ENCODE data around the gene C5orf46. TPM values are rescaled to one million over a fixed set of nuclear protein-coding genes. Genes with fewer than 3 reads are reported as not detected.
"Not testable (repeated sequence)": the region's sequence is repeated elsewhere in the genome, so short reads cannot be mapped to it uniquely, and the experiment has no call there.

Gene C5orf46
- total and polyA plus RNA-seq, 2 donors: 1.3 TPM; not detected in 1

GRCh38 chr5:147879784-147880183 lies 26.6 kb downstream of the C5orf46 start:
- WGBS: 94% methylated on average over 3 of the region's 3 CpGs
- no peak overlapping the region for H3K27ac ChIP-seq (ENCODE audit: low read depth)
- no peak for DNase-seq (ENCODE audit: extremely low spot score)
- no peaks in the 10 kb centered on the region for H3K36me3 ChIP-seq (ENCODE audit: insufficient read depth)
- H3K4me3 ChIP-seq (ENCODE audit: low read depth, low read length): no peak overlapping the region
- H3K4me1 ChIP-seq (ENCODE audit: insufficient read depth): no peaks in the 10 kb centered on the region

GRCh38 chr5:147878066-147878759 lies 28.1 kb downstream of the C5orf46 start, which contains the start of gene SCGB3A2:
Gene SCGB3A2 (plus strand): TSS chr5:147878711. CDS start chr5:147878804, 93 bp downstream.
- H3K4me3 ChIP-seq (ENCODE audit: low read depth, low read length): no peak within 1 kb of the TSS
- no peak within 1 kb of the TSS for H3K27ac ChIP-seq (ENCODE audit: low read depth)
- H3K4me1 ChIP-seq (ENCODE audit: insufficient read depth): no peaks in the 10 kb centered on the region
- no peaks in the 10 kb centered on the region for H3K36me3 ChIP-seq (ENCODE audit: insufficient read depth)
- DNase-seq (ENCODE audit: extremely low spot score): no peak
- 66% methylated on average over 2 of the region's 2 CpGs for WGBS

GRCh38 chr5:147876626-147877025 lies 29.7 kb downstream of the C5orf46 start:
- H3K27ac ChIP-seq (ENCODE audit: low read depth): no peak overlapping the region
- no peak for DNase-seq (ENCODE audit: extremely low spot score)
- H3K4me1 ChIP-seq (ENCODE audit: insufficient read depth): no peaks in the 10 kb centered on the region
- 63% methylated on average over 2 of the region's 2 CpGs for WGBS
- H3K4me3 ChIP-seq (ENCODE audit: low read depth, low read length): no peak overlapping the region
- no peaks in the 10 kb centered on the region for H3K36me3 ChIP-seq (ENCODE audit: insufficient read depth)

DNA sequence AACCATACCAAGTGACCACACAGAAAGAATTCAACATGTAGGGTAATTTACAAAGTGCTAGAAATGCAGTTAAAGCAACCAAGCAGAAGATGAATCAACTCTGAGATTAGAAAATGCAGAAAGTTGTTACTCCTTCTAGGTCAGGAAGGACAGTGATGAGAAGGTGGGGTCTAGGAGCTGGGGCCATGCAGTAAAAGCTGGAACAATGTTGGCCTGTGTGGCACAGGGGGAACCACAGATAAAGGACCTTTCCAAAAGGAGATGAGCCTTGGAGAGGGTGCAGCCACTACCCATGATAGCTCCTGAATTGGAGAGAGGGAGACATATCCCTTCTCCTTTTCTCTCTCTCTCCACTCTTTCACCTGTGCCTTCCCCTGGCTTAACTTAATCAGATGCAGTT lies 30.2 kb downstream of the C5orf46 start:
- Histone ChIP-seq H3K36me3 (ENCODE audit: insufficient read depth) (no peaks in the 10 kb centered on the region), H3K27ac (ENCODE audit: low read depth) (no peak overlapping the region), H3K4me1 (ENCODE audit: insufficient read depth) (no peaks in the 10 kb centered on the region), H3K4me3 (ENCODE audit: low read depth, low read length) (no peak overlapping the region)
- DNase-seq (ENCODE audit: extremely low spot score): no peak

DNA sequence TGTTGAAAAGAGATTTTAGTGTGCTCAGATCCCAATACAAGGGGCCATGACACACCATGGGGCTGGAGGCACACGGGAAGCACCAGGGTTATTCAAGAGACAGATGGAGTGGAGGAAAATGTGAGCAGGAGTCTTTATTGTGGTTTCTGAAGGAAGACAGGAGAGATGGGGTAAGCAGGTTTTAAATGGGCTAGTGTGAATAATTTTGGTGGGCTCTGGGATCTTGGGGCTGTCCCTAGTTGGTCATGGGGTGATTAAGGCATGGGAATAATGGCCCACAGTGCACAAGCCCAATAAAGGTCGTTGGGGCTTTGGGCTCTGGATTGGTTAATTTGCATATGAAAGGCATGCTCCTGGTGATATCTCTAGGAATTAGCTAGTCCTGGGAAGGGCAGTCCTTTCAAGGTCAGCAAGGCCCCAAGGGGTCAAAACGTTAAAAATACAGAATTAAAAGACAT lies 31.4 kb downstream of the C5orf46 start:
- H3K4me3 ChIP-seq (ENCODE audit: low read depth, low read length): no peak overlapping the region
- DNase-seq (ENCODE audit: extremely low spot score): no peak
- 39% methylated on average over 3 of the region's 3 CpGs for WGBS

DNA sequence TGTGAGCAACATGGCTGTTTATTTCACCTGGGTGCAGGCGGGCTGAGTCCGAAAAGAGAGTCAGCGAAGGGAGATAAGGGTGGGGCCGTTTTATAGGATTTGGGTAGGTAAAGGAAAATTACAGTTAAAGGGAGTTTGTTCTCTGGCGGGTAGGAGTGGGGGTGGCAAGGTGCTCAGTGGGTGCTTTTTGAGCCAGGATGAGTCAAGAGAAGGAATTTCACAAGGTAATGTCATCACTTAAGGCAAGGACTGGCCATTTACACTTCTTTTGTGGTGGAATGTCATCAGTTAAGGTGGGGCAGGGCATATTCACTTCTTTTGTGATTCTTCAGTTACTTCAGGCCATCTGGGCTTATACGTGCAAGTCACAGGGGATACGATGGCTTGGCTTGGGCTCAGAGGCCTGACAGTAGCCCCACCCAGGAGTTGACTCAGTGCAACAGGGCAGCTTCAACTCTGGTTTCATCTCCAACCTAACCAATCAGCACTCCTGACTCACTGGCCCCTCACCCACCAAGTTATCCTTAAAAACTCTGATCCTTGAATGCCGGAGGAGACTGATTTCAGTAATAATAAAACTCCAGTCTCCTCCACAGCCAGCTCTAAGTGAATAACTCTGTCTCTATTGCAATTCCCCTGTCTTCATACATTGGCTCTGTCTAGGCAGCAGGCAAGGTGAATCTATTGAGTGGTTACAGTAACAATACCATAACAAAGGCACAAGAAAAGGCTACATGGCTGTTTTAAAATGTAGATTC lies 32.0 kb downstream of the C5orf46 start:
- H3K4me1 ChIP-seq (ENCODE audit: insufficient read depth); H3K36me3 ChIP-seq (ENCODE audit: insufficient read depth); H3K27ac ChIP-seq (ENCODE audit: low read depth); DNase-seq (ENCODE audit: extremely low spot score); H3K4me3 ChIP-seq (ENCODE audit: low read depth, low read length): not testable (repeated sequence)
- 65% methylated on average over 5 of the region's 8 CpGs for WGBS

More for the DNA sequence above, 31.4 kb downstream of the C5orf46 start:
- no peak overlapping the region for H3K27ac ChIP-seq (ENCODE audit: low read depth)
- H3K4me1 ChIP-seq (ENCODE audit: insufficient read depth): no peaks in the 10 kb centered on the region
- no peaks in the 10 kb centered on the region for H3K36me3 ChIP-seq (ENCODE audit: insufficient read depth)

DNA sequence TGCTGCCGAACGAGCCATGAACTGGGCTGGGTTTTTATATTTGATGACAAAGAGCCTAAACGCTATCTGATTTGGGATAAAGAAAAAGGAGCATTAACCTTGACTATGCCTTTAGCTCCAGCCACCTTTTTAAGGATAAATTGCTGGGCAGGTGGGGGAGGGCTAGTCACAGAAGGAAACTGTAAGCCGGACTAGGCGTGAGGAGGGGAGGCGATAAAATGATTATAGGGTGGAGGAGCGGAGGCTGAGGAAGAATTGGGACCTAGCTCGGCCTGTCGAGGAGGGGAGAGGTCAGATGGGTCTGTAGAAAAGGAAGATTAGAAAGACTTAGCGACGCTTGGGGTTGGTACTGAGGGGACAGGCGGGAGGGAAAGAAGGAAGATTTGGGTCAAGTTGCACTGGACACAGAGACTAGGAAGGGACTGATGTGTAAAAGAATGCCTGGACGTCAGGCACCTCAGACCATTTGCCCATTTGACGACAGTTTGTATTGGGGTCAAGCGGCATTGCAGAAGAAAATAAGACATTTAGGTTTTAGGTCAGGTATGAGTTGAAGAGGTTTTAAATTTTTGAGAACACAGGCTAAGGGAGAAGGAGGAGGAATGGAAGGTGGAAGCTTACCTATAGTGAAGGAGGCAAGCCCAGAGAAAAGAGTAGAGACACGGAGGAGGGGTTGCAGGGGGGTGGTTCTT lies 33.4 kb downstream of the C5orf46 start:
- 76% methylated on average over 16 of the region's 16 CpGs for WGBS
- not testable (repeated sequence) for DNase-seq (ENCODE audit: extremely low spot score); H3K36me3 ChIP-seq (ENCODE audit: insufficient read depth); H3K4me3 ChIP-seq (ENCODE audit: low read depth, low read length); H3K4me1 ChIP-seq (ENCODE audit: insufficient read depth); H3K27ac ChIP-seq (ENCODE audit: low read depth)

DNA sequence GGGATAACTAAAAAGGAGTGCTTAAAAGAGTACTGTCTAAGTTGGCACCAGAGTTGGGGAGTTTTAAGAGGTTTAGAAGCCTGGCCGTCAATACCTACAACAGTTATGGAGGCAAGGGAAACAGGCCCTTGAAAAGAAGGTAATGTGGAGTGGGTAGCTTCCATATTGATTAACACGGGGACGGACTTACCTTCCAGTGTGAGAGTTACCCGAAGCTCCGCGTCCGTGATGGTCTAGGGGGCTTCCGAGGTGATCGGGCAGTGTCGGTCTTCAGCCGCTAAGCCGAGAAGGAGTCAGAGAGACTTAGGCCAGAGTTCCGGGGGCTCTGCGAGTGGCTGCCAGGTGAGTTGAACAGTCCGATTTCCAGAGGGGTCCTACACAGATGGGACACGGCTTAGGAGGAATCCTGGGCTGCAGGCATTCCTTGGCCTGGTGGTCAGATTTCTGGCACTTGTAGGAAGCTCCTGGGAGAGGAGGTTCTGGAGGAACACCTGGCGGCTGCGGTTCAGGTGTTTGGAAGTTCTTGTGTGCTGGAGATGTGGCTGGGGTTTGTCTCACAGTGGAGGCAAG lies 34.3 kb downstream of the C5orf46 start:
- H3K36me3 ChIP-seq (ENCODE audit: insufficient read depth); H3K4me1 ChIP-seq (ENCODE audit: insufficient read depth); H3K4me3 ChIP-seq (ENCODE audit: low read depth, low read length); H3K27ac ChIP-seq (ENCODE audit: low read depth); DNase-seq (ENCODE audit: extremely low spot score): not testable (repeated sequence)
- 95% methylated on average over 17 of the region's 18 CpGs for WGBS

- 65% methylated on average over 6 of the region's 6 CpGs for WGBS
- H3K4me3 ChIP-seq (ENCODE audit: low read depth, low read length): not testable (repeated sequence)
These were observed 36.4 kb downstream of the C5orf46 start for GRCh38 chr5:147869892-147870291.

GRCh38 chr5:147869112-147869511 lies 37.2 kb downstream of the C5orf46 start:
- H3K4me1 ChIP-seq (ENCODE audit: insufficient read depth): no peaks in the 10 kb centered on the region
- H3K36me3 ChIP-seq (ENCODE audit: insufficient read depth): no peaks in the 10 kb centered on the region
- H3K27ac ChIP-seq (ENCODE audit: low read depth): no peak overlapping the region
- no peak overlapping the region for H3K4me3 ChIP-seq (ENCODE audit: low read depth, low read length)
- DNase-seq (ENCODE audit: extremely low spot score): no peak
- WGBS: 43% methylated on average over 4 of the region's 4 CpGs

More at GRCh38 chr5:147869892-147870291, 36.4 kb downstream of the C5orf46 start:
- not testable (repeated sequence) for H3K27ac ChIP-seq (ENCODE audit: low read depth); H3K36me3 ChIP-seq (ENCODE audit: insufficient read depth); DNase-seq (ENCODE audit: extremely low spot score); H3K4me1 ChIP-seq (ENCODE audit: insufficient read depth)

GRCh38 chr5:147863454-147864158 lies 42.7 kb downstream of the C5orf46 start:
- Histone ChIP-seq H3K36me3 (ENCODE audit: insufficient read depth) (no peaks in the 10 kb centered on the region), H3K27ac (ENCODE audit: low read depth) (no peak overlapping the region), H3K4me1 (ENCODE audit: insufficient read depth) (no peaks in the 10 kb centered on the region), H3K4me3 (ENCODE audit: low read depth, low read length) (no peak overlapping the region)
- peak; percentile 18 for DNase-seq (ENCODE audit: extremely low spot score)
- WGBS: 22% methylated on average over 3 of the region's 3 CpGs

DNA sequence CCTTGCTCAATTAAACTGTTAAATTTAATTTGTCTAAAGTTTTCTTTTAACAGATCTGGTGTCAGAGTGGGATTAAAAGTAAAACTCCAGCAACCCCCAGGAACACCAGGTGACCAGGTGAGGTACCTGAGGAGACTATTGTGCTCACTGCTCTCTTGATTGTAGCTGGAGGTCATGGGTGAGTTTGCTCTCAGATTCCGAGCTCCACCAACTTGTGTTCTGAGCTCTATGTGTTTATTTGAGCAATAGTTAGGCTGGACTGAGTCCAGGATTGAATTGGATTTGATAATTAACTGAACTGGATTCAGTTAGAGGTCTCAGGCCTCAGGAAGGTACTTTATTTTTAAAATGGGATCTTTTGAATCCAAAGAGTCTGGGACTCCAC lies 45.7 kb downstream of the C5orf46 start:
- no peak for DNase-seq (ENCODE audit: extremely low spot score)
- Histone ChIP-seq H3K4me1 (ENCODE audit: insufficient read depth) (no peaks in the 10 kb centered on the region), H3K27ac (ENCODE audit: low read depth) (no peak overlapping the region), H3K36me3 (ENCODE audit: insufficient read depth) (no peaks in the 10 kb centered on the region), H3K4me3 (ENCODE audit: low read depth, low read length) (no peak overlapping the region)
- WGBS: 89% methylated on average over 1 of the region's 1 CpG
